Measurements from ENCODE around the gene NASP. TPM values are rescaled to one million over a fixed set of nuclear protein-coding genes. Genes with fewer than 3 reads are reported as not detected.

NASP gene
- total RNA-seq, 1 experiment from 2014 or later: 514 TPM

GRCh38 chr1:45621501-45621836 is 37.6 kb downstream of the NASP start:
- Mint-ChIP-seq H3K27me3 (ENCODE audit: low read depth) (no peaks in the 10 kb centered on the region), H3K9me3 (no peaks in the 10 kb centered on the region), H3K27ac (peak overlapping the region in 1 of 3 experiments; percentile 82; a peak in 2 of 7 replicates), H3K4me3 (no peak overlapping the region), H3K36me3 (ENCODE audit: insufficient read depth in 1 of 3, low read depth in 3 of 3) (peaks cover 16 to 48% (median 32%) of the 10 kb centered on the region in 3 experiments; a peak in 6 of 7 replicates), H3K4me1 (peaks cover 0 to 4% of the 10 kb centered on the region in 2 experiments; a peak in 1 of 4 replicates)
- no peak for DNase-seq
- Histone ChIP-seq H2AFZ (ENCODE audit: low read length) (no peak overlapping the region), H3K4me1 (ENCODE audit: insufficient read depth, low read length) (no peaks in the 10 kb centered on the region), H4K20me1 (ENCODE audit: control insufficient read depth, insufficient read depth, insufficient read length) (no peaks in the 10 kb centered on the region), H3K27ac (ENCODE audit: insufficient read length, low read depth, low read length) (peak overlapping the region; percentile 7), H4K5ac (ENCODE audit: insufficient read length, low read depth, low read length) (no peak overlapping the region), H3K14ac (ENCODE audit: insufficient read depth, low read length) (no peak overlapping the region), H3K56ac (ENCODE audit: insufficient read length, low read depth, low read length) (no peak overlapping the region), H2BK12ac (ENCODE audit: insufficient read length, low read depth, low read length) (no peak overlapping the region), H3K18ac (ENCODE audit: insufficient read length, low read depth, low read length) (no peak overlapping the region), H3K23ac (ENCODE audit: insufficient read length, low read depth, low read length) (no peak overlapping the region), H3K9me3 (ENCODE audit: control insufficient read depth, low read depth, low read length) (no peaks in the 10 kb centered on the region), H3K23me2 (ENCODE audit: insufficient read length, low read depth, low read length, poor library complexity, severe bottlenecking) (no peaks in the 10 kb centered on the region), H4K91ac (ENCODE audit: insufficient read length, low read depth, low read length) (no peak overlapping the region), H3T11ph (ENCODE audit: low read length) (no peak overlapping the region), H3K79me2 (ENCODE audit: insufficient read depth, low read length) (no peaks in the 10 kb centered on the region), H3K4ac (ENCODE audit: low read depth, low read length) (no peak overlapping the region), H4K8ac (replicated peaks; ENCODE audit: insufficient read length, low read depth, low read length) (no peak overlapping the region), H3K4me2 (ENCODE audit: insufficient read depth, insufficient read length, low read length) (no peak overlapping the region), H2BK15ac (ENCODE audit: low read depth, low read length) (no peak overlapping the region), H2BK120ac (ENCODE audit: low read depth, low read length, poor library complexity, severe bottlenecking) (no peak overlapping the region), H2AK5ac (ENCODE audit: insufficient read length, low read length) (no peak overlapping the region), H3K27me3 (ENCODE audit: insufficient read depth, low read length) (no peaks in the 10 kb centered on the region), H2BK5ac (ENCODE audit: insufficient read length, low read length) (no peak overlapping the region), H3K79me1 (ENCODE audit: insufficient read depth, low read depth, low read length, poor library complexity, severe bottlenecking) (no peaks in the 10 kb centered on the region), H3K9ac (ENCODE audit: extremely low read depth, insufficient read length, low read length) (no peak overlapping the region), H2BK20ac (ENCODE audit: low read depth, low read length, poor library complexity, severe bottlenecking) (no peak overlapping the region)
- no CpG with 5 or more reads among the region's 3 CpGs for WGBS (ENCODE audit: extremely low coverage, insufficient read length, low lambda C conversion rate)
- TF ChIP-seq CTCF (conservative IDR thresholded peaks at IDR 0.05): no peak

Data from H9 (cell line).